PC-3 (cell line): ENCODE measurements around the gene TPPP3. TPM values are rescaled to one million over a fixed set of nuclear protein-coding genes. Genes with fewer than 3 reads are reported as not detected.

Experiments used
- ATAC-seq: fragments of 200-7000 bp; cut with Tn5 transposase; 2 replicates; pipeline ENCODE4 v1.9.1; 2020; ENCODE audit warnings: mild to moderate bottlenecking, moderate library complexity
- BruUV-seq: library from RNA; stranded (reverse); fragments of 400-500 nt; replicated peaks from 2 replicates; lab custom pipeline; 2021; lab: Mats Ljungman, UMichigan
- CTCF ChIA-PET: fragments of 300-600 bp; sonication (Branson Sonifier 250); formaldehyde crosslinking; loops from one replicate; lab custom pipeline; 2022; ENCODE audit warnings: antibody characterized with exemption; lab: Charles Lee
- POLR2A ChIA-PET: fragments of 300-600 bp; sonication (Branson Sonifier 250); formaldehyde crosslinking; loops from one replicate; lab custom pipeline; 2022; ENCODE audit warnings: antibody characterized with exemption; ENCODE audit not compliant: unreplicated experiment; lab: Charles Lee
- DNase-seq: peaks from one replicate; pipeline ENCODE4 v3.0.0-alpha.2; 2015
- H2AFZ ChIP-seq: fragments of 300-600 bp; sonication (generic); 2 replicates; pipeline ENCODE4 v1.6.0; 2016; ENCODE audit warnings: antibody characterized with exemption, low read length
- H3F3A ChIP-seq: fragments of 300-600 bp; sonication (generic); one replicate; pipeline ENCODE4 v1.6.0; 2017; ENCODE audit warnings: antibody characterized with exemption, low read length, control low read depth, mild to moderate bottlenecking; ENCODE audit not compliant: unreplicated experiment
- H3K27ac ChIP-seq: fragments of 300-600 bp; sonication (generic); 2 replicates; pipeline ENCODE4 v1.5.1; 2016; ENCODE audit warnings: mild to moderate bottlenecking, low read length
- H3K27me3 ChIP-seq: fragments of 300-600 bp; sonication (generic); 2 replicates; pipeline ENCODE4 v1.6.1; 2016; ENCODE audit warnings: low read length, mixed read lengths
- H3K36me3 ChIP-seq: fragments of 300-600 bp; sonication (generic); 2 replicates; pipeline ENCODE4 v1.6.1; 2016; ENCODE audit warnings: low read depth, mixed run types, low read length, mixed read lengths
- H3K4me1 ChIP-seq: fragments of 300-600 bp; sonication (generic); 2 replicates; pipeline ENCODE4 v1.5.1; 2016; ENCODE audit warnings: low read length; ENCODE audit not compliant: insufficient read depth
- H3K4me2 ChIP-seq: fragments of 300-600 bp; sonication (generic); 2 replicates; pipeline ENCODE4 v1.6.0; 2016; ENCODE audit warnings: low read length
- H3K4me3 ChIP-seq: fragments of 300-600 bp; sonication (generic); 2 replicates; pipeline ENCODE4 v1.5.1; 2016; ENCODE audit warnings: mild to moderate bottlenecking, low read length, mixed read lengths
- H3K79me2 ChIP-seq: fragments of 300-600 bp; sonication (generic); 2 replicates; pipeline ENCODE4 v1.6.1; 2017; ENCODE audit warnings: low read length, mixed read lengths
- H3K9ac ChIP-seq: fragments of 300-600 bp; sonication (generic); 2 replicates; pipeline ENCODE4 v1.6.0; 2016; ENCODE audit warnings: mild to moderate bottlenecking, low read length
- H3K9me2 ChIP-seq: fragments of 300-600 bp; sonication (generic); replicated peaks from 2 replicates; pipeline ENCODE4 v1.6.1; 2016; ENCODE audit warnings: mixed run types, low read length, mixed read lengths
- H3K9me3 ChIP-seq: fragments of 300-600 bp; sonication (generic); 2 replicates; pipeline ENCODE4 v1.6.1; 2016; ENCODE audit warnings: low read length, mixed read lengths
- H4K20me1 ChIP-seq: fragments of 300-600 bp; sonication (generic); 2 replicates; pipeline ENCODE4 v1.6.1; 2016; ENCODE audit warnings: low read length, mixed read lengths
- EZH2 ChIP-seq: fragments of 300-600 bp; sonication (generic); IDR thresholded peaks from one replicate; pipeline ENCODE4 v1.6.1; 2017; ENCODE audit warnings: antibody characterized with exemption, mild to moderate bottlenecking, low read length; ENCODE audit not compliant: unreplicated experiment
- EZH2phosphoT487 ChIP-seq: fragments of 300-600 bp; sonication (generic); IDR thresholded peaks from 2 replicates; pipeline ENCODE4 v1.6.1; 2018; ENCODE audit warnings: mild to moderate bottlenecking, antibody characterized with exemption, low read length, borderline replicate concordance
- intact Hi-C: fragments of 100-400 bp; cut with micrococcal nuclease; formaldehyde crosslinking; loops from 2 replicates; pipeline ENCODE4 v1.9.0; 2023
- total RNA-seq: library from RNA; depleted of rRNA; stranded (reverse); fragments of >200 nt; gene quantifications from 2 replicates; pipeline ENCODE4 v1.2.3, GENCODE V29; 2014
- TF ChIP-seq, protein P1 (sequence below): fragments of 300-600 bp; sonication (generic); conservative IDR thresholded peaks from 2 replicates; pipeline ENCODE4 v1.5.1; 2017; ENCODE audit warnings: antibody characterized with exemption, low read depth, mild to moderate bottlenecking, low read length

Gene TPPP3
- total RNA-seq, 1 experiment from 2014 or later: not detected

DNA sequence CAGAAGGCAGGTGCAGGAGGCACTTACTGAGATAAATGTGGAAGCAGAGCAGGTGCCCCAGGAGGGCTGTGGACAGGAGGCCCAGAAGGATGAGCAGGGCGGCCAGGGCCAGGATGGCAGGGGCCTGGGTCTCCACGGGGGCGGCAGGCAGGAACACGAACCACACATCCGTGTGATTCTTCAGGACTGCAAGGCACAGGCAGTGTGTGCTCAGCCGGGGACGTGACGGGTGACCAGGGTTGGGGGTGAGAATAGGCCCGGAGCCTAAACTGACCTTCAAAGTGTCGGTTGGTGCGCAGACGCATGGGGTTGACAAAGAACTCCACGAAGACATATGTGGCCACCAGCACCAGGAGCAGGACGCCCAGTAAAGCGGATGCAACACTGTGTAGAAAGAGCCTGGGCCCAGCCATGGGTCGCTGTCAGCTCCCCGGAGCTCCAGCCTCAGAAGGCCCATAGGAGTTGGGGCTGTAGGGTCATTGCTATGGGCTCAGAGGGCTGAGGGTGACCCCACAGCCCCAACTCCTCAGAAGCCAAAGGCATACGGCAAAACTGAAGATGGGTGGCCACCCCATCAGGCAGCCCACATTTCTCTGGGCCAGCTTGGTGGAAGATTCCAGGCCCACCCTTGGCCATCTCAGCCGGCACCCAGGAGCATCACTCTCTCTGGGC, 5.4 kb upstream of the TPPP3 start:
- no peak for DNase-seq
- Histone ChIP-seq H3K4me2 (no peak overlapping the region), H3K27me3 (no peaks in the 10 kb centered on the region), H3K9me3 (no peaks in the 10 kb centered on the region), H3K4me1 (peaks cover 5% of the 10 kb centered on the region), H3K9ac (no peak overlapping the region), H3K9me2 (no peaks in the 10 kb centered on the region), H2AFZ (no peak overlapping the region), H3K4me3 (no peak overlapping the region), H3K79me2 (no peaks in the 10 kb centered on the region), H3F3A (no peaks in the 10 kb centered on the region), H4K20me1 (no peaks in the 10 kb centered on the region), H3K36me3 (no peaks in the 10 kb centered on the region), H3K27ac (no peak overlapping the region)
- no TSS peak for BruUV-seq
- ATAC-seq: no peak
- intact Hi-C loops: loop anchor here (10.0 kb wide), 1 partner anchor 54 kb away; no protein-coding TSS in a partner anchor
- ChIA-PET CTCF (interaction anchor here (0.6 to 1.0 kb wide), 2 partner anchors 60 to 138 kb away, joined by 4 to 8 read pairs; no protein-coding TSS in a partner anchor), POLR2A (no interaction called here)
- TF ChIP-seq EZH2phosphoT487 (no peak), EZH2 (no peak)
- TF ChIP-seq, protein P1, sequence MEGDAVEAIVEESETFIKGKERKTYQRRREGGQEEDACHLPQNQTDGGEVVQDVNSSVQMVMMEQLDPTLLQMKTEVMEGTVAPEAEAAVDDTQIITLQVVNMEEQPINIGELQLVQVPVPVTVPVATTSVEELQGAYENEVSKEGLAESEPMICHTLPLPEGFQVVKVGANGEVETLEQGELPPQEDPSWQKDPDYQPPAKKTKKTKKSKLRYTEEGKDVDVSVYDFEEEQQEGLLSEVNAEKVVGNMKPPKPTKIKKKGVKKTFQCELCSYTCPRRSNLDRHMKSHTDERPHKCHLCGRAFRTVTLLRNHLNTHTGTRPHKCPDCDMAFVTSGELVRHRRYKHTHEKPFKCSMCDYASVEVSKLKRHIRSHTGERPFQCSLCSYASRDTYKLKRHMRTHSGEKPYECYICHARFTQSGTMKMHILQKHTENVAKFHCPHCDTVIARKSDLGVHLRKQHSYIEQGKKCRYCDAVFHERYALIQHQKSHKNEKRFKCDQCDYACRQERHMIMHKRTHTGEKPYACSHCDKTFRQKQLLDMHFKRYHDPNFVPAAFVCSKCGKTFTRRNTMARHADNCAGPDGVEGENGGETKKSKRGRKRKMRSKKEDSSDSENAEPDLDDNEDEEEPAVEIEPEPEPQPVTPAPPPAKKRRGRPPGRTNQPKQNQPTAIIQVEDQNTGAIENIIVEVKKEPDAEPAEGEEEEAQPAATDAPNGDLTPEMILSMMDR: no peak

DNA sequence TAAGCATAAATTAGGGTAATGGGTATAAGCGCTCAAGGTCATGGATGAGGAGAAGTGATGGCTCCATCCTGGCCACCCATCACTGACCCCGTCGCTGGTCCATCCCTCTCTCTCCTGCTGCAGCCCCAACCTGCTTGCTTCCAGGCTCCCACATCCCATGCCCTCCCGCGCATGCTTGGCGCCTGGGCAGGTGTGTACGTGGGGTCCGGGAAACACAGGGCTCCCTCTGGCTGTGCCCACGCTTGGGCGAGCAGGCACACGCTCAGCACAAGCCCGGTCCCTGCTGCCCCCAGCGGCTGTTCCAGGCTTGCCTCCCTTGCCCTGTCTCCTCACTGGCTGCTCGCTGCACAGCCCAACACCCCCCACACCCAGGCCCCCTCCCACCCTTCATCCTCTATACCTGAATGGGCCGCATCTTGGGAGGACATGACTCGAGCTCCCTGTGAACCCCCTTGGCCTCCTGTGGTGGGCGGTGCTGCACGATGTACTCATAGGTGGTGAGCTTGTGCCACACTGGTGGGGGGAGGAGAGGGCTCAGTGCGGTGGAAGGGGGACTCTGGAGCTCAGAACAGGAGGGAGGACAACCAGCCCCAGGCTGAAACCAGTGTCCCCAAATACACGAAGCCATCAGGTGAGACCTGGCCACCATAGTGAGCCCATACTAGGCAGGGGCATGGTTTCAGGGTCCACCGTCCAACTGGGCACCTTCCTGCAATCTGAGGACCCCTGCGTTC, 4.7 kb upstream of the TPPP3 start:
- H4K20me1 ChIP-seq: no peaks in the 10 kb centered on the region
- no peak for TF ChIP-seq EZH2
- TF ChIP-seq, protein P1: no peak
- TF ChIP-seq EZH2phosphoT487: no peak
- DNase-seq (no peak), ATAC-seq (no peak)
- no peaks in the 10 kb centered on the region for H3F3A ChIP-seq
- no TSS peak for BruUV-seq
- H3K27me3 ChIP-seq: no peaks in the 10 kb centered on the region
- H3K9me2 ChIP-seq: no peaks in the 10 kb centered on the region
- H3K36me3 ChIP-seq: no peaks in the 10 kb centered on the region
- H2AFZ ChIP-seq: no peak overlapping the region
- no peak overlapping the region for H3K4me3 ChIP-seq
- peaks cover 5% of the 10 kb centered on the region; the same call in 1 of the 2 replicates for H3K4me1 ChIP-seq
- H3K27ac ChIP-seq: no peak overlapping the region
- ChIA-PET POLR2A (no interaction called here), CTCF (interaction anchor here (0.6 kb wide), 1 partner anchor 59 kb away, joined by 8 read pairs; no protein-coding TSS in a partner anchor)
- no peak overlapping the region for H3K4me2 ChIP-seq
- H3K9me3 ChIP-seq: no peaks in the 10 kb centered on the region
- intact Hi-C loops: loop anchor here (10.0 kb wide), 1 partner anchor 53 kb away; no protein-coding TSS in a partner anchor
- H3K9ac ChIP-seq: no peak overlapping the region
- H3K79me2 ChIP-seq: no peaks in the 10 kb centered on the region
